ENCODE results near the gene CNKSR1. TPM values are rescaled to one million over a fixed set of nuclear protein-coding genes. Genes with fewer than 3 reads are reported as not detected.

Gene CNKSR1
- polyA plus RNA-seq, 1 of the 3 experiments (the other 2 are of a cell fraction), result 0.49 TPM

DNA sequence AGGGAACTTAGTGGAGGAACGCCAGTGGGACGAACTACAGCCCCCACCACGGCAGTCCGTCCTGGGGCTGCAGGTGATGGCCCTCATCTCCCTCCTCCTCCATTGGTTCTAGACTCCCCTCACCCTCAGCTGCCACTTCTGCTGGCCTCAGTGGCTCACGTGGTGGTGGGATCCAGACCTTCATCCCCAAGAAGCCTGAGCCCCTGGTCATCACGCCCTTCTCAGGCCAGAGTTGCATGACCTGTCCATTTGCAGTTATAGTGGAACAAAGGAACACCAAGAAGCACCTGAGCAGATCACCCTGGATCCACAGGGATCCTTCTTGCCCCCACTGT is 31.4 kb upstream of the CNKSR1 start (continued):
- TF ChIP-seq, protein P1, sequence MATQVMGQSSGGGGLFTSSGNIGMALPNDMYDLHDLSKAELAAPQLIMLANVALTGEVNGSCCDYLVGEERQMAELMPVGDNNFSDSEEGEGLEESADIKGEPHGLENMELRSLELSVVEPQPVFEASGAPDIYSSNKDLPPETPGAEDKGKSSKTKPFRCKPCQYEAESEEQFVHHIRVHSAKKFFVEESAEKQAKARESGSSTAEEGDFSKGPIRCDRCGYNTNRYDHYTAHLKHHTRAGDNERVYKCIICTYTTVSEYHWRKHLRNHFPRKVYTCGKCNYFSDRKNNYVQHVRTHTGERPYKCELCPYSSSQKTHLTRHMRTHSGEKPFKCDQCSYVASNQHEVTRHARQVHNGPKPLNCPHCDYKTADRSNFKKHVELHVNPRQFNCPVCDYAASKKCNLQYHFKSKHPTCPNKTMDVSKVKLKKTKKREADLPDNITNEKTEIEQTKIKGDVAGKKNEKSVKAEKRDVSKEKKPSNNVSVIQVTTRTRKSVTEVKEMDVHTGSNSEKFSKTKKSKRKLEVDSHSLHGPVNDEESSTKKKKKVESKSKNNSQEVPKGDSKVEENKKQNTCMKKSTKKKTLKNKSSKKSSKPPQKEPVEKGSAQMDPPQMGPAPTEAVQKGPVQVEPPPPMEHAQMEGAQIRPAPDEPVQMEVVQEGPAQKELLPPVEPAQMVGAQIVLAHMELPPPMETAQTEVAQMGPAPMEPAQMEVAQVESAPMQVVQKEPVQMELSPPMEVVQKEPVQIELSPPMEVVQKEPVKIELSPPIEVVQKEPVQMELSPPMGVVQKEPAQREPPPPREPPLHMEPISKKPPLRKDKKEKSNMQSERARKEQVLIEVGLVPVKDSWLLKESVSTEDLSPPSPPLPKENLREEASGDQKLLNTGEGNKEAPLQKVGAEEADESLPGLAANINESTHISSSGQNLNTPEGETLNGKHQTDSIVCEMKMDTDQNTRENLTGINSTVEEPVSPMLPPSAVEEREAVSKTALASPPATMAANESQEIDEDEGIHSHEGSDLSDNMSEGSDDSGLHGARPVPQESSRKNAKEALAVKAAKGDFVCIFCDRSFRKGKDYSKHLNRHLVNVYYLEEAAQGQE (IDR thresholded peaks at IDR 0.05; ENCODE audit: low read depth, low read length), result no peak
- TF ChIP-seq, protein P2, sequence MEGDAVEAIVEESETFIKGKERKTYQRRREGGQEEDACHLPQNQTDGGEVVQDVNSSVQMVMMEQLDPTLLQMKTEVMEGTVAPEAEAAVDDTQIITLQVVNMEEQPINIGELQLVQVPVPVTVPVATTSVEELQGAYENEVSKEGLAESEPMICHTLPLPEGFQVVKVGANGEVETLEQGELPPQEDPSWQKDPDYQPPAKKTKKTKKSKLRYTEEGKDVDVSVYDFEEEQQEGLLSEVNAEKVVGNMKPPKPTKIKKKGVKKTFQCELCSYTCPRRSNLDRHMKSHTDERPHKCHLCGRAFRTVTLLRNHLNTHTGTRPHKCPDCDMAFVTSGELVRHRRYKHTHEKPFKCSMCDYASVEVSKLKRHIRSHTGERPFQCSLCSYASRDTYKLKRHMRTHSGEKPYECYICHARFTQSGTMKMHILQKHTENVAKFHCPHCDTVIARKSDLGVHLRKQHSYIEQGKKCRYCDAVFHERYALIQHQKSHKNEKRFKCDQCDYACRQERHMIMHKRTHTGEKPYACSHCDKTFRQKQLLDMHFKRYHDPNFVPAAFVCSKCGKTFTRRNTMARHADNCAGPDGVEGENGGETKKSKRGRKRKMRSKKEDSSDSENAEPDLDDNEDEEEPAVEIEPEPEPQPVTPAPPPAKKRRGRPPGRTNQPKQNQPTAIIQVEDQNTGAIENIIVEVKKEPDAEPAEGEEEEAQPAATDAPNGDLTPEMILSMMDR (IDR thresholded peaks at IDR 0.05), result no peak
- TF ChIP-seq TEAD4 (IDR thresholded peaks at IDR 0.05; ENCODE audit: borderline replicate concordance, insufficient read depth) (no peak), PBX3 (IDR thresholded peaks at IDR 0.05) (no peak)

DNA sequence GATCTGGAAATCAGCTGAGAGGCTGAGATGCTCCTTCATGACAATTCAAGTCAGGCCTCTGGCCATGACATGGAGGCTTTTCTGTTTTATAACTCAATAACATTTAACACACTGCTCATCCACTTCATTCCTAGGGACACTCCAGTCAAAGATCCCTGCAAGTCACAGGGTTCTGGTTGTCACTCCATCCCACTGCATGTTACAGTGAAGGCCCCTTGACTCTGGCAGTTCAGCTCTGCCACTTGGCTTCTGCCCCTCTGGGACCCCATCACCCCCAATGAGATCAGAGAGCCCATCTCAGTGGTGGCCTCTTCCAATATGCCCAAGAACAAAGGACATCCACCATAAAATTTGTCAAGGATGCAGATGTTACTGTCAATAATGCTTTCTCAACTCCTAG is 28.4 kb upstream of the CNKSR1 start:
- H3F3A ChIP-seq (replicated peaks; ENCODE audit: insufficient read depth), result no peaks in the 10 kb centered on the region
- peaks cover 14% of the 10 kb centered on the region; the same call in 1 of the 2 replicates for H3K27me3 ChIP-seq (ENCODE audit: insufficient read depth)
- POLR2A ChIA-PET, result no interaction called here
- H3K4me2 ChIP-seq, result no peak overlapping the region
- no peak overlapping the region for H3K4me3 ChIP-seq (ENCODE audit: low read depth in 2 of 2, low read length in 1 of 2)
- no peaks in the 10 kb centered on the region for H3K9me3 ChIP-seq
- H3K9ac ChIP-seq, result no peak overlapping the region
- no peaks in the 10 kb centered on the region for H3K9me2 ChIP-seq
- H3K79me2 ChIP-seq (ENCODE audit: insufficient read depth), result no peaks in the 10 kb centered on the region
- no peaks in the 10 kb centered on the region for H3K4me1 ChIP-seq (ENCODE audit: control insufficient read depth in 1 of 2, insufficient read depth in 2 of 2, low read depth in 1 of 2, low read length in 1 of 2)
- H2AFZ ChIP-seq (ENCODE audit: low read depth), result no peak overlapping the region
- H3K36me3 ChIP-seq (replicated peaks in 1 of 2; ENCODE audit: control insufficient read depth in 1 of 2, insufficient read depth in 2 of 2, low read length in 1 of 2), result no peaks in the 10 kb centered on the region
- DNase-seq, result no peak
- CTCF ChIA-PET, result interaction anchor here (1.4 to 9.3 kb wide), 2 partner anchors 11 to 44 kb away, joined by 4 to 131 read pairs; partner anchors contain the start of gene FAM110D
- H3K27ac ChIP-seq (ENCODE audit: low read depth in 2 of 2, low read length in 1 of 2), result no peak overlapping the region
- H4K20me1 ChIP-seq (ENCODE audit: insufficient read depth), result no peaks in the 10 kb centered on the region
- TF ChIP-seq YY1 (IDR thresholded peaks at IDR 0.05; ENCODE audit: low read depth) (no peak), FOXM1 (IDR thresholded peaks at IDR 0.05; ENCODE audit: low read depth) (no peak), GABPA (IDR thresholded peaks at IDR 0.05; ENCODE audit: low read depth) (no peak), GATA2 (CRISPR knock-in tag; IDR thresholded peaks at IDR 0.05) (no peak), PBX3 (IDR thresholded peaks at IDR 0.05) (no peak), SMC3 (IDR thresholded peaks at IDR 0.05; ENCODE audit: low read depth, low read length) (no peak), ZBTB33 (IDR thresholded peaks at IDR 0.05; ENCODE audit: borderline replicate concordance, low read depth) (no peak), FOXJ3 (CRISPR knock-in tag; IDR thresholded peaks at IDR 0.05) (no peak)
- TF ChIP-seq, protein P3, sequence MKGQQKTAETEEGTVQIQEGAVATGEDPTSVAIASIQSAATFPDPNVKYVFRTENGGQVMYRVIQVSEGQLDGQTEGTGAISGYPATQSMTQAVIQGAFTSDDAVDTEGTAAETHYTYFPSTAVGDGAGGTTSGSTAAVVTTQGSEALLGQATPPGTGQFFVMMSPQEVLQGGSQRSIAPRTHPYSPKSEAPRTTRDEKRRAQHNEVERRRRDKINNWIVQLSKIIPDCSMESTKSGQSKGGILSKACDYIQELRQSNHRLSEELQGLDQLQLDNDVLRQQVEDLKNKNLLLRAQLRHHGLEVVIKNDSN (IDR thresholded peaks at IDR 0.05; ENCODE audit: borderline replicate concordance, low read depth), result no peak
- TF ChIP-seq, protein P1 (IDR thresholded peaks at IDR 0.05; ENCODE audit: low read depth, low read length), result no peak
- TF ChIP-seq, protein P2 (IDR thresholded peaks at IDR 0.05), result no peak
